GM12892 (cell line): ENCODE results near the gene THAP4.
"Not testable (repeated sequence)": the region's sequence is repeated elsewhere in the genome, so short reads cannot be mapped to it uniquely, and the experiment has no call there.

Experiments
- DNase-seq: peaks from one replicate; pipeline ENCODE4 v3.0.0; 2011; ENCODE audit not compliant: insufficient read length
- FAIRE-seq: peaks from 2 replicates; lab custom pipeline; 2011; peaks lifted over from hg19 to GRCh38; lab: Jason Lieb, UNC
- POLR2A ChIP-seq: IDR thresholded peaks from 2 replicates; pipeline ENCODE4 v1.6.1; 2011; ENCODE audit warnings: low read depth, low read length, control low read depth
- POLR2AphosphoS5 ChIP-seq: IDR thresholded peaks from 2 replicates; pipeline ENCODE4 v1.6.1; 2011; ENCODE audit warnings: low read depth, low read length, control low read depth
- TAF1 ChIP-seq: IDR thresholded peaks from 2 replicates; pipeline ENCODE4 v1.6.1; 2011; ENCODE audit warnings: low read depth, mild to moderate bottlenecking, control low read depth, low read length, borderline replicate concordance

Gene THAP4

DNA sequence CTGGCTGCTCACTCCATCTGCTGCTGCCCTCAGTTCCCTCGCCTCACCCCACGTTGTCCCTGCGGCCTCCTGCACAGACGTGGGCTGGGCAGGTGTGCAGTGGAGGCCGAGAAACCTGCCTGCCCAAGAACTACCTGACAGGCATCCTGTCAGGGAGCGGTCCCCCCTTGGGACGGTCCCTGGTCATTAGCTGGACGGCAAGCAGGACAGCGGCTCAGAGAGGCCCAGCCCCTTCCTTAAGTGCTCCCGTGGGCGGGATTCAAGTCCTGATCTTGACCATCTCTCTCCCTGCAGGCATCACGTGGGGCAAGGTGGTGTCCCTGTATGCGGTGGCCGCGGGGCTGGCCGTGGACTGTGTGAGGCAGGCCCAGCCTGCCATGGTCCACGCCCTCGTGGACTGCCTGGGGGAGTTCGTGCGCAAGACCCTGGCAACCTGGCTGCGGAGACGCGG, 67.1 kb downstream of the THAP4 start:
- FAIRE-seq, result no peak
- TF ChIP-seq POLR2A (no peak), POLR2AphosphoS5 (no peak)
- DNase-seq, result no peak

- no peak for TF ChIP-seq POLR2AphosphoS5
- TF ChIP-seq POLR2A, result no peak
- TF ChIP-seq TAF1, result no peak
- DNase-seq, result no peak
- no peak for FAIRE-seq
Measured at GRCh38 chr2:241568726-241569125, 68.2 kb downstream of the THAP4 start.

GRCh38 chr2:241567776-241568175, 69.2 kb downstream of the THAP4 start:
- TF ChIP-seq TAF1, result no peak
- TF ChIP-seq POLR2A, result no peak
- TF ChIP-seq POLR2AphosphoS5, result no peak
- DNase-seq, result no peak

GRCh38 chr2:241567266-241567665, 69.7 kb downstream of the THAP4 start:
- DNase-seq, FAIRE-seq: not testable (repeated sequence)

More at GRCh38 chr2:241567776-241568175, 69.2 kb downstream of the THAP4 start:
- no peak for FAIRE-seq

DNA sequence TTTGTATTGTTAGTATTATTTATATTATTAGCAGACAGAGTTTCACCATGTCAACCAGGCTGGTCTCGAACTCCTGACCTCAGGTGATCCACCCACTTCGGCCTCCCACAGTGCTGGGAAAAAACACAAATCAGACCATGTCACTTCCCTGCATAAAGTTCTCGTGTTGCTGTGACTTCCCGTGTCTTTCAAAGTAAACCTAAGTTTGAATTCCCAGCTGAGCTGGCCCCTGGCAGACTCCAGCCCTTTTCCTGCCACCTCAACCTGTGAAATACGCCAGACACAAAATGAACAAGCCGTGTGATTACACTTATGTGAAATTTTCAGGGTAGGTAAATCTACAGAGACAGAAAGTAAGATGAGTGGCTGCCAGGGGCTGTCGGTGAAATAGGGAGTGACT, 70.5 kb downstream of the THAP4 start:
- TF ChIP-seq POLR2AphosphoS5 (no peak), TAF1 (no peak), POLR2A (no peak)
- no peak for DNase-seq
- FAIRE-seq, result no peak

GRCh38 chr2:241566021-241566420, 70.9 kb downstream of the THAP4 start:
- not testable (repeated sequence) for DNase-seq, FAIRE-seq

DNA sequence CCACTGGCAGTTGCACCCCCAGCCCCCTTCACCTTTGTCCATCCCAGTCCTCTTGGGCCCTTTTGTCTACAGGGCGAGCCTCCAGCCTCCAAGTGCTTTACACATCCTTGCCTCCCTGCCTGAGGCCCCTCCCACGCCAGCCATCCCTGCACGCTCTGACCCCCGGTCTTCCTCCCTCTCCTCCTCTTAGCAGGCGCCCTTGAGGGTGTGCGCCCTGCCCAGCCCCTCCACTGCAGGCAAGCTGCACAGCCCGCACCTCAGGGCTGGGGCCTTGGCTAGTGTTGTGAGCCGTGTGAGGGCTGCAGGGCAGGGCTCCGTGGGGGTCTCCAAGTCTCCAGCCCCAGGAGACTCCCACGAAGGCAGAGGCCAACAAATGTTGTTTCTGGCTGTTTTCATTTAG, 71.5 kb downstream of the THAP4 start:
- DNase-seq (no peak), FAIRE-seq (no peak)
- TF ChIP-seq TAF1 (no peak), POLR2AphosphoS5 (no peak), POLR2A (no peak)

DNA sequence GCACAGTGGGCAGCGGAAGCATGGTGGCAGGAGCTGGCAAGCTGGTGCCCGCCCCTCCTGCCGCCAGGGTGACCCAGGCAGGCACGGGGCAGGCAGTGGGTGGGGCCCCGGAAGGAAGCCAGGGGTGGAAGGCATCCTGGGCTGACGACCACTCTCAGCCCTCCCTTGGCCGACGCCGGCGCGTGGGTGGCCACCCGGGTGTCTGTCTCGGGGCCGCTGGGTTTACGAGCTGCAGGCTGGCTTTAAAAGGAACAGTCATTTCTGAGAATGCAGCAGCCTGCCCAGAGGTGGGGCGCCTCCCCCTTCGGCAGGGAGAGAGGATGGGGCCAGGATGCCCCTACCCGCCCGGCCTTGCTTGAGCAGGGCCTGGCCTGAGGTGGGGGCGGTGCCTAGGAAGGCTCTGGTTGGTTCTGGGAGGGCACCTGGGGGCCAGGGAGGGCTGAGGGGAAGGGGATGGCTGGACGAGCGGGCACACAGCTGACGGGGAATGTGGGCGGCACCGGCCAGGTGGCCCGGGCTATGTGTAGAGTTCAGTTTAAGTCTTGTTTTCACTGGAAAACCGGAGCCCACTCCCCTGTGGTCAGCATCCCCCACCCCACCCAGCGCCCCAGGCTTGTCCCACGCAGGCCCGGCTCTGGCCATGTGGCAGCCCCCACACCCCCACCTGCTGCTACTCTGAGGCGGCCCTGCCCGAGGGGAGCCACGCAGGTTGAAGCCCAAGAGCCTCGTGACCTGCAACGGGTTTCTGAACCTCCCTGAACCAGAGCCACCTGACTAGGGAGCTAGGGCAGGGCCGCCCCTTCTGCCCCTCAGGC, 72.2 kb downstream of the THAP4 start:
- TF ChIP-seq POLR2AphosphoS5 (no peak), POLR2A (no peak), TAF1 (no peak)
- FAIRE-seq (no peak), DNase-seq (no peak)

DNA sequence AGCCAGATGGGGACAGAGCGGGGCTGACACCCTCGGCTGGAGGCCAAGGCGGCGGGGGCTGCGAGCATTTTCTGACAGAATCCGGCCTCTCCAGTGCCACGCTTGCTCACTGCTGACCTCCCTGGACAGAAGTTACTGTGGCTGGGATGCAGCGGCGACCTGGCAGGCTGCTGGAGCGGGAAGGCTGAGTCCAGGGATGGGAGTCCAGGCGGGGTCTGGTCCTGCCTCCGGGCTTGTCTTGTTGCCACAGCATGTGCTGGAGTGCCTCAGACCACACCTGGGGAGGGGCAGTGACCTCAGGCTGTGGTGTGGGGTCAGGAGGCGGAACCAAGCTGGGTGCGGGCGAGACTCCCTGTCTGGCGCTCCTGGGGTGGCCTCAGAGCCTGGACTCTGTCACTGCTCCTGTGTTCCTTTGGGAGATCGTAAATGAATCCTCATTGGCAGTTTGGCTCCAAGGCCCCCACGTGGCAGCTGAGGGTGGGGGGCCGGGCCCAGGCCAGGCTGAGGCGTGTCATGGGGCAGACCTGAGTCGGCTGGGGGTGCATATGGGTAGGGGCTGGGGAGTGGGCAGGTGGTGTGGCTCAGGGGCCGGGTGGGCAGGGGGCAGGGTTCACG, 72.9 kb downstream of the THAP4 start:
- TF ChIP-seq TAF1 (no peak), POLR2AphosphoS5 (no peak), POLR2A (no peak)
- FAIRE-seq, result no peak
- no peak for DNase-seq

DNA sequence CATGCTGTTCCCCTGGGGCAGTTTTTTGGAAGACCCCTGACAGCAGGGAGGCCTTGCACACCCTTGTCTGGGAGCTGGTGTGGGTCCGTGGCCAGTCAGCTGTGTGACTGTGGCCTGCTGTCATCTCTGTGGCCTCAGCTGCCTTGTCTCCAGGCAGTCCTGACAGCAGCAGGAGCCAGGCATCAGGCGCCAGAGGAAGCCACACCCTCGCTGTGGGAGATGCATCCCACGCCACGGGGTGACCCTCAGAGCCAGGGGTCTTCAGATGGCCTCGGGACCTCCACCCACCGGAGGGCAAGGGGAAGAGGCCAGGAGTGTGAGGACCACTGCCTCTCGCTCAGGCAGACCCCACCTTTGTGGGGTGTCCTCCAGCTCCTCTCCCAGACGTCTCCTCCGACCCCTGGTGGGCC, 73.4 kb downstream of the THAP4 start:
- FAIRE-seq (no peak), DNase-seq (no peak)
- TF ChIP-seq TAF1 (no peak), POLR2A (no peak), POLR2AphosphoS5 (no peak)

DNA sequence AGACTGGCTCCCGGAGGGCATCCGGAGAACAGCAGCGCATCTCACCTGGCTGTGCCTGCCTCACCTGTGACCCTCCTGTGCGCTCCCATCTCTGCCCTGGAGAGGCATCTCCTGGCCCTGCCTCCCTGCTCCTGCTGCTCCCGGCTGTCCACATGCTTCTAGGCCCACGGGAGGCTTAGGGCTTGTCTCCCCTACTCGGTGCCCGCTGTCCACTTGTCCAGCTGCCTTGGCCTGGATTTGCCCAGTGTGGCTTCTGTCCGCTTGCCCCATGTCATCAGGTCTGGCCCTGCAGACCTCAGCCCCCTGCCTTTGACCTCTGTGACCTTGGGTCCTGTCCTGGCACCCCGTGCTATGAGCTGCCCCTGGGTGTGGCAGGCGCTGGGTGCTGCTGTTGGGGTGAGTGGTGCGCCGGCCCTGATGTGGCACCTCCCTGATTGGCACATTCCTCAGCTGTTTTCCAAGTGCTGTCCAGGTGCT, 73.9 kb downstream of the THAP4 start:
- DNase-seq, result no peak
- no peak for FAIRE-seq

GRCh38 chr2:241562269-241562891, 74.6 kb downstream of the THAP4 start:
- TF ChIP-seq POLR2A (no peak), POLR2AphosphoS5 (no peak), TAF1 (no peak)
- FAIRE-seq, result no peak
- DNase-seq, result no peak

More for the DNA sequence above, 73.9 kb downstream of the THAP4 start:
- no peak for TF ChIP-seq POLR2AphosphoS5
- no peak for TF ChIP-seq POLR2A
- no peak for TF ChIP-seq TAF1

GRCh38 chr2:241561832-241562231, 75.1 kb downstream of the THAP4 start:
- no peak for DNase-seq
- no peak for FAIRE-seq
- TF ChIP-seq POLR2A (no peak), TAF1 (no peak), POLR2AphosphoS5 (no peak)
